ENCODE results near the gene SDF2L1. TPM values are rescaled to one million over a fixed set of nuclear protein-coding genes. Genes with fewer than 3 reads are reported as not detected.

SDF2L1 gene
- total RNA-seq, 1 donor from 2014 or later: 4.3 TPM

GRCh38 chr22:21686193-21686608 lies 44.1 kb downstream of the SDF2L1 start:
- no peaks in the 10 kb centered on the region for H3K9me3 ChIP-seq (ENCODE audit: low read depth)
- H3K9me3 Mint-ChIP-seq: no peaks in the 10 kb centered on the region

GRCh38 chr22:21686634-21687393 lies 44.7 kb downstream of the SDF2L1 start:
- no peaks in the 10 kb centered on the region for H3K9me3 ChIP-seq (ENCODE audit: low read depth)
- peaks cover 13% of the 10 kb centered on the region for H3K36me3 Mint-ChIP-seq
- H3K27me3 Mint-ChIP-seq (ENCODE audit: insufficient read depth, low read depth): peaks cover 11% of the 10 kb centered on the region
- H3K27ac ChIP-seq: no peak overlapping the region
- H3K9me3 Mint-ChIP-seq: no peaks in the 10 kb centered on the region
- H3K79me2 ChIP-seq (ENCODE audit: low read depth): no peaks in the 10 kb centered on the region
- no peaks in the 10 kb centered on the region for H3K4me1 ChIP-seq
- H3K4me1 Mint-ChIP-seq: peaks cover 4% of the 10 kb centered on the region
- no peak overlapping the region for H3K4me2 ChIP-seq
- no peaks in the 10 kb centered on the region for H3F3A ChIP-seq (ENCODE audit: low read depth)
- no peak overlapping the region for H3K9ac ChIP-seq
- no peaks in the 10 kb centered on the region for H3K36me3 ChIP-seq
- H3K4me3 Mint-ChIP-seq: no peak overlapping the region
- no peak overlapping the region for H2AFZ ChIP-seq (replicated peaks)
- TF ChIP-seq EZH2phosphoT487 (IDR thresholded peaks at IDR 0.05): no peak
- no peak for TF ChIP-seq CTCF (IDR thresholded peaks at IDR 0.05)
- no peak for TF ChIP-seq EZH2 (IDR thresholded peaks at IDR 0.05)
- no peaks in the 10 kb centered on the region for H3K27me3 ChIP-seq
- H3K27ac Mint-ChIP-seq: no peak overlapping the region
- H3K4me3 ChIP-seq: no peak overlapping the region
- no peak for DNase-seq (ENCODE audit: low spot score)
- H4K20me1 ChIP-seq (ENCODE audit: low read depth): no peaks in the 10 kb centered on the region

More at GRCh38 chr22:21686193-21686608, 44.1 kb downstream of the SDF2L1 start:
- no peak overlapping the region for H3K4me2 ChIP-seq
- H3K27me3 ChIP-seq: no peaks in the 10 kb centered on the region
- H2AFZ ChIP-seq (replicated peaks): no peak overlapping the region
- no peak for DNase-seq (ENCODE audit: low spot score)
- H4K20me1 ChIP-seq (ENCODE audit: low read depth): no peaks in the 10 kb centered on the region
- H3F3A ChIP-seq (ENCODE audit: low read depth): no peaks in the 10 kb centered on the region
- H3K9ac ChIP-seq: no peak overlapping the region
- H3K79me2 ChIP-seq (ENCODE audit: low read depth): no peaks in the 10 kb centered on the region
- no peak overlapping the region for H3K27ac ChIP-seq
- no peak overlapping the region for H3K27ac Mint-ChIP-seq
- H3K36me3 ChIP-seq: no peaks in the 10 kb centered on the region
- H3K27me3 Mint-ChIP-seq (ENCODE audit: insufficient read depth, low read depth): peaks cover 11% of the 10 kb centered on the region
- peaks cover 2% of the 10 kb centered on the region for H3K4me1 Mint-ChIP-seq
- no peak overlapping the region for H3K4me3 ChIP-seq
- no peak overlapping the region for H3K4me3 Mint-ChIP-seq
- TF ChIP-seq EZH2 (IDR thresholded peaks at IDR 0.05) (no peak), CTCF (IDR thresholded peaks at IDR 0.05) (no peak), EZH2phosphoT487 (IDR thresholded peaks at IDR 0.05) (no peak)
- H3K4me1 ChIP-seq: no peaks in the 10 kb centered on the region
- peaks cover 11% of the 10 kb centered on the region for H3K36me3 Mint-ChIP-seq

DNA sequence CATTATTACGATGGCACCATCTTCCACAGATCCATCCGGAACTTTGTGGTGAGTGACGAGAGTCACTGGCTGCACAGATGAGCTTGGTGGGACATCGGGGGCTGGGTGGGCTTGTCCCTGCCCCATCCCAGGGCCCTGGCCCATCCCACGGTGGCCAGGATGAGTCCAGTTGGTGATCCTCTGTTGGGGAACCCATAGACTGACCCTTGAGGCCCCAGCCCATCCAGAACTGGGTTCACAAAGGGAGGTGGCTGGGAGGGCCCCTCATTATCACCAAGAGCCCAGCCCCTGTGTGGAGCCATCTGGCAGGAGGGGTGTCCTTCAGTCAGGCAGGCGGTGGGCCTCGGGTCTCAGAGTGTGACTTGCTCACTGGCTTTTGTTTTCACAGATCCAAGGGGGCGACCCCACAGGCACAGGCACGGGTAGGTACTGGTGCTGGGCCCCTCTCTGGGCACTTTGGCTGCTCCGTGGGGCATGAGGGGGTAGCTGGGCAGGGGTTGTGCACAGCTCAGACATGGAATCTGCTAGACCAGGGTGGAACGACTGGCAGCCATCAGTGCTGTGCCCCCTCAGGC lies 45.7 kb downstream of the SDF2L1 start:
- H3F3A ChIP-seq (ENCODE audit: low read depth): no peaks in the 10 kb centered on the region
- no peaks in the 10 kb centered on the region for H3K27me3 ChIP-seq
- no peaks in the 10 kb centered on the region for H4K20me1 ChIP-seq (ENCODE audit: low read depth)
- no peak for TF ChIP-seq EZH2phosphoT487 (IDR thresholded peaks at IDR 0.05)
- TF ChIP-seq CTCF (IDR thresholded peaks at IDR 0.05): no peak
- no peak for TF ChIP-seq EZH2 (IDR thresholded peaks at IDR 0.05)
- Mint-ChIP-seq H3K4me1 (peaks cover 8% of the 10 kb centered on the region), H3K4me3 (no peak overlapping the region), H3K27me3 (ENCODE audit: insufficient read depth, low read depth) (peaks cover 11% of the 10 kb centered on the region), H3K27ac (no peak overlapping the region), H3K9me3 (no peaks in the 10 kb centered on the region), H3K36me3 (peaks cover 15% of the 10 kb centered on the region)
- H3K36me3 ChIP-seq: no peaks in the 10 kb centered on the region
- H3K79me2 ChIP-seq (ENCODE audit: low read depth): no peaks in the 10 kb centered on the region
- H3K4me2 ChIP-seq: no peak overlapping the region
- H3K4me1 ChIP-seq: no peaks in the 10 kb centered on the region
- no peaks in the 10 kb centered on the region for H3K9me3 ChIP-seq (ENCODE audit: low read depth)
- no peak overlapping the region for H3K9ac ChIP-seq
- H3K4me3 ChIP-seq: no peak overlapping the region
- H3K27ac ChIP-seq: no peak overlapping the region
- H2AFZ ChIP-seq (replicated peaks): no peak overlapping the region
- no peak for DNase-seq (ENCODE audit: low spot score)

Measured in neural progenitor cell (in vitro differentiated cells).